Tibial nerve (tissue), 4 donors: ENCODE results near the gene TBC1D14. TPM values are rescaled to one million over a fixed set of nuclear protein-coding genes. Genes with fewer than 3 reads are reported as not detected.

Experiments
- DNase-seq, 2 donors: peaks; one replicate each; pipeline ENCODE4 v3.0.0-alpha.2; 2019; ENCODE audit warnings: low spot score in 2 of 2
- H3K27ac ChIP-seq, 4 donors: fragments of 200-600 bp; sonication (generic) in 3 of 4; one replicate each; pipeline ENCODE4 v1.5.1; 2017 to 2019; ENCODE audit warnings: mild to moderate bottlenecking in 1 of 4
- H3K27me3 ChIP-seq, 2 donors: fragments of 200-600 bp; sonication (generic) in 1 of 2; one replicate each; pipeline versions ENCODE4 v1.5.1 to v1.6.0; 2017 to 2019
- H3K36me3 ChIP-seq, 3 donors: fragments of 200-600 bp; sonication (generic); one replicate each; pipeline ENCODE4 v1.5.1; 2018 to 2019
- H3K4me1 ChIP-seq, 4 donors: fragments of 200-600 bp; sonication (generic) in 3 of 4; one replicate each; pipeline ENCODE4 v1.5.1; 2017 to 2019
- H3K4me3 ChIP-seq, 4 donors: fragments of 200-600 bp; sonication (generic) in 3 of 4; one replicate each; pipeline ENCODE4 v1.5.1; 2017 to 2019; ENCODE audit warnings: mild to moderate bottlenecking in 1 of 4, moderate library complexity in 1 of 4
- H3K9me3 ChIP-seq, 4 donors: fragments of 200-600 bp; sonication (generic) in 3 of 4; one replicate each; pipeline ENCODE4 v1.5.1; 2017 to 2019
- EP300 ChIP-seq, 2 donors: sonication (generic); formaldehyde crosslinking; IDR thresholded peaks; one replicate each; pipeline ENCODE4 v1.6.1; 2017; ENCODE audit warnings: antibody characterized with exemption in 2 of 2, mild to moderate bottlenecking in 1 of 2
- POLR2A ChIP-seq, 2 donors: fragments of 450-650 bp; IDR thresholded peaks; one replicate each; pipeline ENCODE4 v1.6.1; 2017; ENCODE audit warnings: antibody characterized with exemption in 2 of 2, mild to moderate bottlenecking in 2 of 2, moderate library complexity in 2 of 2
- WGBS, 2 donors: methylation state at CpG; one replicate each; pipeline ENCODE4 v1.1.5; 2018; 5-methylcytosine and 5-hydroxymethylcytosine counted together
- total RNA-seq, 4 donors: library from RNA; depleted of rRNA; stranded (reverse); fragments of >200 nt; gene quantifications; one replicate each; pipeline ENCODE4 v1.1.0, GENCODE V29; 2016
- TF ChIP-seq, protein P1 (sequence below), 5 experiments: fragments of 200-600 bp in 3 of 5; fragments of 450-650 bp in 2 of 5; sonication (generic) in 3 of 5; IDR thresholded peaks; one replicate each; pipeline ENCODE4 v1.5.1; 2016 to 2019; ENCODE audit warnings: antibody characterized with exemption in 5 of 5, mild to moderate bottlenecking in 3 of 5, moderate library complexity in 2 of 5

The TBC1D14 gene
- total RNA-seq, 4 donors from 2014 or later: 46.9 to 65.7 (median 51.3) TPM

DNA sequence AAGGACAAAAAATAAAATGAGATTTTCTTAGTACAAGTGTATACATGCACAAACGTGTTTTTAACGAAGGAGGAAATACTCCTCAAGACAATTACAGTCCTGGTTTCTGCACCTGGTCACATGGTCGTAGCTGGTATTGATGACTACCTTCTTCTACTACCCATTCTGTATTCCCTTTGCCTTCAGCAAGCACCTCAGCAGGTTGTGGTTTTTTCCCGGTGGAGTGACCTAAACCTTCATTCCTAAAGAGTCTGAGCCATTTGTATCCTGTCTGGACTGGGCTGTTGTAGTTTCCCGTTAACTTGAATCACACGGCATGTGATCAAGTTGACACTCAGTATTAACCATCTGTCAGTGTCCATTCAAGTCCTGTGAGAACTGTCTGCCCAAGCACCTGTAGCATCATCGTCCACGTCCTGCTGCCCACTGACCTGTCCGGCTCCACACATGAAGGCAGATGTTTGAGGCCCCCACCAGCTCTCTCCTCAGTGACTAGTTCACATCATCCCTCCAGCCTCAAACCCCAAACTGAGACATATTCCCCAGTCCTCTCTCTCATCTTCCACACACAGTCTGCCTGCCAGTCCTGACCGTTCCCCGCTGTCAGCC lies 31.1 kb upstream of the TBC1D14 start:
- 80 to 81% methylated on average over 11 of the region's 11 CpGs for WGBS, 2 donors
- peaks cover 0 to 92% (median 24%) of the 10 kb centered on the region in 3 donors for H3K36me3 ChIP-seq

DNA sequence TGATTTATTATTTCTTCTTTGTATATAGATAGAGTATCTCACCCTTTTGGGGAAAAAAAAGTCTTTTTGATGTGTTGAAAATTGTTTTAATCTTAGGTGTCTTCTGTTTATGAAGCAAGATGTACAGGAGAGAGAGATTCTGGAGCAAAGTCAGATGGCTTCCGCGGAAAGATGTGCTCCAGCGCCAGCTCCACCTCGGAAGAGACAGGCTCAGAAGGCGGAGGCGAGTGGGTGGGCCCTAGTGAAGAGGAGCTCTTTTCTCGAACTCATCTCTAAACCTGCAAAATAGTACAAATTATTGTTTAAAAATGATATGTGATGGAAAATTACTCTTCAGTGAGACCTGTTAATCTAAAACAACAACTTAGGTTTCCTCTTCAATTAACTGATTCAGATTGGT lies 28.9 kb upstream of the TBC1D14 start:
- no peak for DNase-seq
- WGBS, 2 donors: 84 to 89% methylated on average over 7 of the region's 7 CpGs
- Histone ChIP-seq H3K36me3 (peaks cover 0 to 82% (median 24%) of the 10 kb centered on the region in 3 donors), H3K9me3 (no peaks in the 10 kb centered on the region), H3K27ac (no peak overlapping the region), H3K27me3 (no peaks in the 10 kb centered on the region), H3K4me3 (no peak overlapping the region), H3K4me1 (peaks cover 0 to 3% (median 1%) of the 10 kb centered on the region in 4 donors)
- TF ChIP-seq, protein P1, sequence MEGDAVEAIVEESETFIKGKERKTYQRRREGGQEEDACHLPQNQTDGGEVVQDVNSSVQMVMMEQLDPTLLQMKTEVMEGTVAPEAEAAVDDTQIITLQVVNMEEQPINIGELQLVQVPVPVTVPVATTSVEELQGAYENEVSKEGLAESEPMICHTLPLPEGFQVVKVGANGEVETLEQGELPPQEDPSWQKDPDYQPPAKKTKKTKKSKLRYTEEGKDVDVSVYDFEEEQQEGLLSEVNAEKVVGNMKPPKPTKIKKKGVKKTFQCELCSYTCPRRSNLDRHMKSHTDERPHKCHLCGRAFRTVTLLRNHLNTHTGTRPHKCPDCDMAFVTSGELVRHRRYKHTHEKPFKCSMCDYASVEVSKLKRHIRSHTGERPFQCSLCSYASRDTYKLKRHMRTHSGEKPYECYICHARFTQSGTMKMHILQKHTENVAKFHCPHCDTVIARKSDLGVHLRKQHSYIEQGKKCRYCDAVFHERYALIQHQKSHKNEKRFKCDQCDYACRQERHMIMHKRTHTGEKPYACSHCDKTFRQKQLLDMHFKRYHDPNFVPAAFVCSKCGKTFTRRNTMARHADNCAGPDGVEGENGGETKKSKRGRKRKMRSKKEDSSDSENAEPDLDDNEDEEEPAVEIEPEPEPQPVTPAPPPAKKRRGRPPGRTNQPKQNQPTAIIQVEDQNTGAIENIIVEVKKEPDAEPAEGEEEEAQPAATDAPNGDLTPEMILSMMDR (IDR thresholded peaks at IDR 0.05): no peak
- TF ChIP-seq EP300 (IDR thresholded peaks at IDR 0.05) (no peak), POLR2A (IDR thresholded peaks at IDR 0.05) (no peak)

More for the DNA sequence above, 31.1 kb upstream of the TBC1D14 start:
- TF ChIP-seq EP300 (IDR thresholded peaks at IDR 0.05) (no peak), POLR2A (IDR thresholded peaks at IDR 0.05) (no peak)
- Histone ChIP-seq H3K4me3 (no peak overlapping the region), H3K27ac (no peak overlapping the region), H3K4me1 (peaks cover 0 to 15% (median 0%) of the 10 kb centered on the region in 4 donors), H3K27me3 (no peaks in the 10 kb centered on the region), H3K9me3 (no peaks in the 10 kb centered on the region)
- no peak for DNase-seq

- Histone ChIP-seq H3K36me3 (peaks cover 0 to 70% (median 24%) of the 10 kb centered on the region in 3 donors), H3K4me3 (no peak overlapping the region), H3K9me3 (no peaks in the 10 kb centered on the region), H3K27me3 (no peaks in the 10 kb centered on the region), H3K27ac (no peak overlapping the region), H3K4me1 (peaks cover 0 to 15% (median 10%) of the 10 kb centered on the region in 4 donors)
- TF ChIP-seq EP300 (IDR thresholded peaks at IDR 0.05): no peak
- TF ChIP-seq POLR2A (IDR thresholded peaks at IDR 0.05): no peak
- TF ChIP-seq, protein P1 (IDR thresholded peaks at IDR 0.05): no peak
- no peak for DNase-seq
- WGBS, 2 donors: 76 to 77% methylated on average over 16 of the region's 16 CpGs
Measured at GRCh38 chr4:6881908-6882307, 27.7 kb upstream of the TBC1D14 start.

GRCh38 chr4:6884341-6884870 lies 25.2 kb upstream of the TBC1D14 start:
- Histone ChIP-seq H3K36me3 (peaks cover 0 to 45% (median 10%) of the 10 kb centered on the region in 3 donors), H3K4me1 (peaks cover 0 to 34% (median 18%) of the 10 kb centered on the region in 4 donors), H3K4me3 (no peak overlapping the region), H3K9me3 (no peaks in the 10 kb centered on the region), H3K27ac (no peak overlapping the region), H3K27me3 (no peaks in the 10 kb centered on the region)
- TF ChIP-seq EP300 (IDR thresholded peaks at IDR 0.05): no peak
- TF ChIP-seq POLR2A (IDR thresholded peaks at IDR 0.05): no peak
- TF ChIP-seq, protein P1 (IDR thresholded peaks at IDR 0.05): no peak
- no peak for DNase-seq
- 63 to 70% methylated on average over 3 of the region's 3 CpGs for WGBS, 2 donors

- peaks cover 0 to 33% (median 8%) of the 10 kb centered on the region in 3 donors for H3K36me3 ChIP-seq
- DNase-seq: peak; percentile 23 to 45
- WGBS, 2 donors: 31 to 35% methylated on average over 15 of the region's 15 CpGs
- peaks cover 0 to 7% (median 0%) of the 10 kb centered on the region in 4 donors for H3K9me3 ChIP-seq
- H3K27ac ChIP-seq: peak overlapping the region in 3 of 4 donors; percentile 54 to 77 (median 55)
- H3K4me3 ChIP-seq: no peak overlapping the region
- H3K27me3 ChIP-seq: no peaks in the 10 kb centered on the region
- TF ChIP-seq EP300 (IDR thresholded peaks at IDR 0.05): peak in 1 of 2 donors; percentile 19
- no peak for TF ChIP-seq POLR2A (IDR thresholded peaks at IDR 0.05)
- TF ChIP-seq, protein P1 (IDR thresholded peaks at IDR 0.05): peak; percentile 12 to 46 (median 18)
- H3K4me1 ChIP-seq: peaks cover 0 to 34% (median 18%) of the 10 kb centered on the region in 4 donors
Measured at GRCh38 chr4:6885953-6886557, 23.6 kb upstream of the TBC1D14 start.
